Esophagus muscularis mucosa (tissue), 4 donors: ENCODE measurements around the gene KDM6A. TPM values are rescaled to one million over a fixed set of nuclear protein-coding genes. Genes with fewer than 3 reads are reported as not detected.

Source experiments
- DNase-seq: peaks from one replicate; pipeline ENCODE4 v3.0.0-alpha.2; 2017; ENCODE audit errors: extremely low spot score
- H3K27ac ChIP-seq, 4 donors: fragments of 200-600 bp; sonication (generic); replicated peaks in 1 of 4; 1 replicate in 3 of 4; 2 replicates in 1 of 4; pipeline ENCODE4 v1.5.1; 2016 to 2019; ENCODE audit warnings: mild to moderate bottlenecking in 1 of 4
- H3K27me3 ChIP-seq, 4 donors: fragments of 200-600 bp; sonication (generic); one replicate each; pipeline versions ENCODE4 v1.5.1 to v1.6.0; 2016 to 2019
- H3K36me3 ChIP-seq, 4 donors: fragments of 200-600 bp; sonication (generic); one replicate each; pipeline ENCODE4 v1.5.1; 2016 to 2019
- H3K4me1 ChIP-seq, 4 donors: fragments of 200-600 bp; sonication (generic); one replicate each; pipeline ENCODE4 v1.5.1; 2016 to 2019
- H3K4me3 ChIP-seq, 4 donors: fragments of 200-600 bp; sonication (generic); 1 replicate in 2 of 4; 2 replicates in 2 of 4; pipeline ENCODE4 v1.5.1; 2016 to 2019; ENCODE audit warnings: mild to moderate bottlenecking in 4 of 4, moderate library complexity in 1 of 4
- H3K9me3 ChIP-seq, 4 donors: fragments of 200-600 bp; sonication (generic); 1 replicate in 3 of 4; 2 replicates in 1 of 4; pipeline ENCODE4 v1.5.1; 2016 to 2019
- CTCF ChIP-seq, 3 experiments: fragments of 200-600 bp in 2 of 3; fragments of 450-650 bp in 1 of 3; sonication (generic) in 2 of 3; IDR thresholded peaks; one replicate each; pipeline ENCODE4 v1.5.1; 2017 to 2019; ENCODE audit warnings: antibody characterized with exemption in 3 of 3, mild to moderate bottlenecking in 2 of 3, moderate library complexity in 1 of 3
- EP300 ChIP-seq: sonication (generic); formaldehyde crosslinking; IDR thresholded peaks from one replicate; pipeline ENCODE4 v1.6.1; 2017; ENCODE audit warnings: antibody characterized with exemption
- POLR2A ChIP-seq: fragments of 450-650 bp; IDR thresholded peaks from one replicate; pipeline ENCODE4 v1.6.1; 2017; ENCODE audit warnings: antibody characterized with exemption, moderate library complexity, mild to moderate bottlenecking, low read depth
- POLR2AphosphoS5 ChIP-seq, 2 donors: sonication (generic); formaldehyde crosslinking; IDR thresholded peaks; one replicate each; pipeline ENCODE4 v1.6.1; 2017; ENCODE audit warnings: antibody characterized with exemption in 2 of 2
- WGBS: methylation state at CpG from one replicate; pipeline ENCODE4 v1.1.5; 2018; 5-methylcytosine and 5-hydroxymethylcytosine counted together
- intact Hi-C: fragments of 100-400 bp; cut with DNase I; formaldehyde crosslinking; loops from one replicate; pipeline ENCODE4 v1.15.1; 2023
- total RNA-seq, 4 donors: library from RNA; depleted of rRNA; stranded (reverse); fragments of >200 nt; gene quantifications; one replicate each; pipeline versions ENCODE4 v1.1.0 to v1.2.1, GENCODE V29; 2016

Gene KDM6A
- total RNA-seq, 4 donors from 2014 or later, result 14.4 to 24.1 (median 23.2) TPM

DNA sequence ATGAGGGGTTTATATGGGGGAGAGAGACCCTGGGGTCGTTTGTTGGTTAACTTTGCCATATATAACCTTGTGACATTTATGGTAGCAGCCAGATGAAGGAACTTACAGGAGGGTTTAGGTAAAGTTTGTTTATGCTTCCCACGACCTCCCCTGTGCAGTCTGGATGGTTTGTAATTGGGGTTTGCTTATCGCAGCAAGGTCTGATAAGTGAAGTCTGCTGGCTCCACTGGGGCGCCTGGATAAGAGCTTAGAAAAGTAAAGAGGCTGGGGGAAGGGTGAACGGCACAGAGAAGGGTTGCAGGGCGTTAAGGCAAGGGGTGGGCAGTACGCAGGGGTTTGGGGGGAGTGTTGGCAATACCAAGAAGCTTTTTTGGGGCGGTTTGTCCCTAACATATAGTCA, 98.7 kb downstream of the KDM6A start:
- peaks cover 0 to 23% (median 0%) of the 10 kb centered on the region in 4 donors for H3K9me3 ChIP-seq
- TF ChIP-seq EP300, result no peak
- no peak for TF ChIP-seq POLR2AphosphoS5 (IDR thresholded peaks at IDR 0.05)
- TF ChIP-seq CTCF (IDR thresholded peaks at IDR 0.05), result no peak
- TF ChIP-seq POLR2A, result no peak
- no peaks in the 10 kb centered on the region for H3K36me3 ChIP-seq
- no peak for DNase-seq
- no peak overlapping the region for H3K4me3 ChIP-seq
- intact Hi-C loops, result no loop called here
- 77% methylated on average over 8 of the region's 8 CpGs for WGBS
- peaks cover 0 to 9% (median 3%) of the 10 kb centered on the region in 4 donors for H3K4me1 ChIP-seq
- no peak overlapping the region for H3K27ac ChIP-seq
- no peaks in the 10 kb centered on the region for H3K27me3 ChIP-seq

DNA sequence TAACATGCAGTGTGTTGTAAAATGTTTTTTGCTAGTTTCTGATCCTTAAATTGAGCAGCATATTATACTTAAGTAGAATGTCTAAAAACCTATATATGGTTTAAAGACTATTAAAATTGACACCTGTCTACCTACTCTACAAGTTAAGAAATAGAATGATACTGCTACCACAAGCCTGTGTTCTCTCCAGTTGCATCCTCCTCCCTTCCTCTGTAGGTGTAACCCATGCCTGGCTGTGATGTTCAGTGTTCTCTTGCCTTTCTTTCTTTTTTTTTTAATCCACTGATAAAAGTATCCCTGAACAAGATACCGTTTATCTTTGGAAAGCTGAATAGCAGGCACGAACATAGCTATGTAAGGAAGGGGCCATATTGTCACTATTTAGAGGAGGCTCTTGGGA, 99.1 kb downstream of the KDM6A start:
- Histone ChIP-seq H3K4me1 (peaks cover 0 to 9% (median 3%) of the 10 kb centered on the region in 4 donors), H3K36me3 (no peaks in the 10 kb centered on the region), H3K9me3 (peaks cover 0 to 23% (median 0%) of the 10 kb centered on the region in 4 donors), H3K27ac (no peak overlapping the region), H3K4me3 (no peak overlapping the region), H3K27me3 (no peaks in the 10 kb centered on the region)
- no peak for TF ChIP-seq CTCF (IDR thresholded peaks at IDR 0.05)
- TF ChIP-seq EP300, result no peak
- TF ChIP-seq POLR2A, result no peak
- TF ChIP-seq POLR2AphosphoS5 (IDR thresholded peaks at IDR 0.05), result no peak
- DNase-seq, result no peak
- intact Hi-C loops, result no loop called here
- WGBS, result 92% methylated on average over 2 of the region's 2 CpGs

DNA sequence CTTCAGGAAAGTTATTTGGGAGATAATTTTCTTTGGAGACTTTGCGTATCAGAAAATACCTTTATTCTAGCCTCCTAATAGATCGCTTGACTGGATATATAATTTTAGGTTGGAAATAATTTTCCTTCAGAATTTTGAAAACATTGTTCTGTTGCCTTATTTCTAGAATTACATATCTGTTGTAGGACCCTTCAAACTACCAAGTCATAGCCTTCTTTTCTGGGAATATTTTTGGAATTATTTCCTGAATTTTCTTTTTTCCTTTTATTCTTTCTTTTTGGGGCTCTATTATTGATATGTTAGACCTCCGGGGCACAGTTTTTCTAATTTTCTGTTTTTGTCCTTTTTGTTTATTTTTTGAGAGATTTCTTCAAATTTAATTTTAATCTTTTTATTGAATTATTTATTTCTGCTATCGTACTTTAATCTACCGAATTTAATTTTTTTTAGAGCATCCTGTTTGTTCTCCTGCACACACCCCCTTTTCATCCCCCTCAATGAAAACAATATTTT, 100.5 kb downstream of the KDM6A start:
- intact Hi-C loops, result no loop called here
- H3K36me3 ChIP-seq, result no peaks in the 10 kb centered on the region
- WGBS, result 99% methylated on average over 5 of the region's 5 CpGs
- no peaks in the 10 kb centered on the region for H3K27me3 ChIP-seq
- peaks cover 0 to 3% (median under 1%) of the 10 kb centered on the region in 4 donors for H3K4me1 ChIP-seq
- peaks cover 0 to 23% (median 0%) of the 10 kb centered on the region in 4 donors for H3K9me3 ChIP-seq
- DNase-seq, result no peak
- TF ChIP-seq EP300, result no peak
- no peak for TF ChIP-seq CTCF (IDR thresholded peaks at IDR 0.05)
- no peak for TF ChIP-seq POLR2A
- no peak for TF ChIP-seq POLR2AphosphoS5 (IDR thresholded peaks at IDR 0.05)
- H3K27ac ChIP-seq, result no peak overlapping the region
- H3K4me3 ChIP-seq, result no peak overlapping the region

- Histone ChIP-seq H3K27me3 (no peaks in the 10 kb centered on the region), H3K4me1 (no peaks in the 10 kb centered on the region), H3K9me3 (peaks cover 0 to 23% (median 0%) of the 10 kb centered on the region in 4 donors), H3K27ac (no peak overlapping the region), H3K4me3 (no peak overlapping the region), H3K36me3 (no peaks in the 10 kb centered on the region)
- WGBS, result 82% methylated on average over 2 of the region's 2 CpGs
- TF ChIP-seq EP300, result no peak
- TF ChIP-seq POLR2AphosphoS5 (IDR thresholded peaks at IDR 0.05), result no peak
- no peak for TF ChIP-seq POLR2A
- TF ChIP-seq CTCF (IDR thresholded peaks at IDR 0.05), result no peak
- intact Hi-C loops, result no loop called here
- DNase-seq, result no peak
Observed at GRCh38 chrX:44974451-44974850, 101.5 kb downstream of the KDM6A start.

DNA sequence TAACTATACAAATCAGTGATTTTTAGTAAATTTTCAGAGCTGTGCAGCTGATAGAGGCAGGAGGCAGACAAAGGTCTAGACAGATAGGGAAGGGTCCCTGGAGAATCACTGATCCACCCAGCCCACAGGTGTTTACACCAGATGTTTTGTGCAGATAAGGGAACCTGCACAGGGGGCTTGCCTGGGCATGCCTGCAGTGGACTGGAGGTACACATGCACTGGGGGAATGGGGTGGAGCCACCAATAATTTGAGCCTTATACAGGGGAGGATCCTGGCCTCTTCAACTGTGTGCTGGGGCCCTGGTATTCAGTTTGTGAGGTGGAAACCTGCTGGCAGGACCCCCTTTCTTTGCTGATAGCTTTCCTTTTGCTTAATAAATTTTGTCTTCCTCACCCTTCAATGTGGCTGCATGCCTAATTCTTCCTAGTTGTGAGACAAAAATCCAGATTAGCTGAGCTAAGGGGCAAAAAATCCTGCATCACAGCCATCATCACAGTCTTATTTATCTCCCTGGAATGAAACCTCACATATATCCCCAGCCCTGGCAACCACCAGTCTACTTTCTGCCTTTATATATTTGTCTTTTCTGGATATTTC, 102.8 kb downstream of the KDM6A start:
- no peak for TF ChIP-seq POLR2A
- Histone ChIP-seq H3K4me3 (no peak overlapping the region), H3K27me3 (no peaks in the 10 kb centered on the region), H3K27ac (no peak overlapping the region), H3K36me3 (no peaks in the 10 kb centered on the region), H3K9me3 (peaks cover 0 to 23% (median 0%) of the 10 kb centered on the region in 4 donors), H3K4me1 (no peaks in the 10 kb centered on the region)
- intact Hi-C loops, result no loop called here
- DNase-seq, result no peak
